Muscle of back (tissue), 13 donors: Measurements from ENCODE around the gene OR4S2. TPM values are rescaled to one million over a fixed set of nuclear protein-coding genes. Genes with fewer than 3 reads are reported as not detected.

Experiments used
- DNase-seq, 3 donors: peaks; one replicate each; pipeline versions ENCODE4 v3.0.0 to v3.0.0-alpha.2; 2013
- long read RNA-seq, 9 donors: transcript quantifications; one replicate each; lab custom pipeline, GENCODE V29; 2026
- polyA plus RNA-seq, 10 donors: library from polyadenylated mRNA; unstranded; fragments of 120-200 nt; gene quantifications; one replicate each; pipeline ENCODE4 v1.2.1, GENCODE V29; 2013; ENCODE audit not compliant: insufficient read length in 10 of 10

Gene OR4S2, protein sequence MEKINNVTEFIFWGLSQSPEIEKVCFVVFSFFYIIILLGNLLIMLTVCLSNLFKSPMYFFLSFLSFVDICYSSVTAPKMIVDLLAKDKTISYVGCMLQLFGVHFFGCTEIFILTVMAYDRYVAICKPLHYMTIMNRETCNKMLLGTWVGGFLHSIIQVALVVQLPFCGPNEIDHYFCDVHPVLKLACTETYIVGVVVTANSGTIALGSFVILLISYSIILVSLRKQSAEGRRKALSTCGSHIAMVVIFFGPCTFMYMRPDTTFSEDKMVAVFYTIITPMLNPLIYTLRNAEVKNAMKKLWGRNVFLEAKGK
- polyA plus RNA-seq, result not detected
- long read RNA-seq, donor 1, result 0 reads
- long read RNA-seq, donor 2, result 0 reads
- long read RNA-seq, donor 3, result 0 reads
- long read RNA-seq, donor 4, result 0 reads
- long read RNA-seq, donor 5, result 0 reads
- long read RNA-seq, donor 6, result 0 reads
- long read RNA-seq, donor 7, result 0 reads
- long read RNA-seq, donor 8, result 0 reads
- long read RNA-seq, donor 9, result 0 reads

DNA sequence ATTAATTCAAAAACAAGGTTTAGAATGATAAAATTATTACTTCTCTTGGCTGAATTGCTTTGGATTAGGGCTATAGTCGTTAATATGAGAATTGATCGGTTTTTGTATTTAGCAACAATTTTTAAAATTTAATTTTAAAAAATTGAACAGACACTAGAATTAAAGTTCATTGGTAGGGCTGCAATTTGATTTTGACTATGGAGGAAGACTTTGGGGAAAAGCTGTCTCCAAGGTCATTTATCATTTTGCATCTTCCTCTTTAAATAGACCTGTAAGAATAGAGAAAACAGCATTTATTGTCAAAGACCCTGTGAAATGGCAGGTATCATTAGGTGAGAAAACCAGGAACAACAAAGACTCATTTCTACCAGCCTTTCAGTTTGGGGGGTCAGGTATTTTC, at the start of gene OR4S2:
Gene OR4S2 (plus strand): TSS at position 301 of the 400 bp plus-strand sequence. CDS start 2,577 bp downstream, outside the sequence.
- DNase-seq, result no peak

DNA sequence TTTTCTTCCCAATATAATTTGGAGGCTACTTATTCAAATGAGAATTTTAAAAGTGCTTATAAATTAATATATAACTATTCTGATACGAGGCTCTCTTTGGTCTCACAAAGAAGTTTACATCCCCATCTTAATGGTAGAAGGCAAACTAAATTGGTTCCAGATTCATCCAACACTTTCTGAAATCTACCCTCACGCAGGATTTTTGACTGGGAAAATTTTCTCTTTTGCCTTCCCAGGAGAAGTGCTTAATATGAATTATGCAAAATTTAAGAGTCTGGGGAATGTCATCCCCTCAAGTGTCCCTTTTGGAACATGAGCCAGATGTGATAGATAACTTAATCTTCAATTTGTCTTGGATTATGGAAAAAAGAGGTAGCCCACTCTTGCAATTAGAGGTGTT, 40.6 kb upstream of the OR4S2 start, which contains the start of gene OR4C11:
Gene OR4C11 (minus strand): TSS at position 101 of the 400 bp plus-strand sequence. CDS start 3,272 bp downstream, outside the sequence.
- no peak for DNase-seq

GRCh38 chr11:55624531-55624930, 23.6 kb upstream of the OR4S2 start:
- no peak for DNase-seq

- no peak for DNase-seq
Observed at GRCh38 chr11:55634813-55635212, 13.3 kb upstream of the OR4S2 start, which contains the start of gene OR4P4. Gene OR4P4 (plus strand): TSS chr11:55635113.

DNA sequence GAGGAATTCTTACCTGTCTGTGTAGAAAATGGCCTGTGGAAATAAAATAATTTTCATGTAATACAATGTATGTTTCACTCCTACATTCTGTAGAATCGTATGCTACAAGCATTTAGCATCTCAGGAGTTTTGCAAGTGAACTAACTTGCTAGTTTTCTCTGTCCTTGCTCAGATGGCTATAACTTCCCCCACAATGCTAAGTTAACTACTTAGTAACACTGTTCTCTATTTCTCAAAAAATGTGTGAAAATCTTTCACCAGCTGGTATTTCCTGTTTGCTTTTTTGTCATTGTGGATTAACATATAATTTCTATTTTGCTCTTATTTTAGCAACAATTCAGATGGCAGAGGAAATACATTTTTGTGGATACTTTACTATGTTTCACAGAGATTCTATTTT, 4.4 kb downstream of the OR4S2 start:
- DNase-seq, result no peak

DNA sequence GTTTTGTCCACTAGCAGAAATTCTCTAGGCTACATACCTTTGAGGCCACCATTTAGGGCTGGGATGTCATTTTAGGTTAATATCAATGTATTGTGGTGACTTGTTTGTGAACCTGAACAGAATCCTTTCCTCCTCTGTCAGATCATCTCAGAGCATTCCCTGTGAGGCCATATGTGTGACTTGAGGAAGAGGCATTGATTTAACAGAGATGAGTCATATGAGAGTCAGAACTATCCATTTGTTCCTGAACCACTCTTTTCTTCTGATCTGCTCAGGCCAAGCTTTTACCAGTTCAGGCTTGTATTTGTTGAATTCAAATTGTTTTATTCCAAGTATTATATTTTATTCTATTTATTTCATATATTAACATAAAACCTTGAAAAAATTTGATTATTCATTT, 7.0 kb downstream of the OR4S2 start:
- no peak for DNase-seq

DNA sequence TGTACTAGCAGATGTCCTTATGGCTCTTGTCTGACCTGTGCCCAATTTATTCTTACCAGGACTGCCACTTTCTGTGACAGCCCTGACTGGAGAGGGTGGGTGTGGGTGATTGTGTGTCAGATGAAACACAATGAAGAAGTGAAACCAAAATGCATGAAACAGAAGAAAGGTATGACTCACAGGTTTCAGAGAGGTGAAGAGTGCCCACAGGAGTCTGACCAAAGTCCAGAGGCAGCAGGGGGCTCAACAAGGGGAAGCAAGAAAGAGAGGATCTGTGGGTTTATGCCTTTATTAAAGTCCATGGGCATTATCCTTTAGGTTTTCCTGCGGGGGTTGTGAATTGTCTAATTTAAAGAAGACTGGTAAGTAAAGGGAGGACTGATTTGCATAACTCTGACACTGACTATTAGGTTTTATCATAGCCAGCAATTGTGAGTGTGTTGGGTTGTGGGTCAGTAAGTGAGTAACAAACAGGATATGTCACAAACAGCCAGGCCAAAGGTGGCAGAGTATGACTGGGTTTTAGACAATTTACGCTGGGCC, 10.0 kb downstream of the OR4S2 start:
- DNase-seq, result no peak

DNA sequence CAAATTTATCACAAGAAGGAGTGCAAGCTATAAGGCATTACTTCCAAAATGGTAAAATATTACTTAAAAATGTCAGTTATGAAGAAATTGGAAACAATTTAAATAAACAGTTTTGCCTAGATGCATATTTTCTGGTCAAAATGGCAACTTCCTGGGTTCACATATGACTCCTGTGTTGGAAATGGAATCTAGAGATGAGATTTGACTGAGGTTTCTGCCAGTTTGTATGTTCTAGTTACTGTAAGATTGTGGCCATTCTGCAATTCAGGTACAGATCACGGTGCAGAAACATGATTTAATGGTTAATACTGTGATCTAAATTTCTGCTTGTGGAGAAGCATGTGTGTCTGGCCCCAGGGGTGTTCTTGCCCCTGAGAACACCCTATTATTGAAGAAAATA, 10.5 kb downstream of the OR4S2 start:
- DNase-seq, result no peak

DNA sequence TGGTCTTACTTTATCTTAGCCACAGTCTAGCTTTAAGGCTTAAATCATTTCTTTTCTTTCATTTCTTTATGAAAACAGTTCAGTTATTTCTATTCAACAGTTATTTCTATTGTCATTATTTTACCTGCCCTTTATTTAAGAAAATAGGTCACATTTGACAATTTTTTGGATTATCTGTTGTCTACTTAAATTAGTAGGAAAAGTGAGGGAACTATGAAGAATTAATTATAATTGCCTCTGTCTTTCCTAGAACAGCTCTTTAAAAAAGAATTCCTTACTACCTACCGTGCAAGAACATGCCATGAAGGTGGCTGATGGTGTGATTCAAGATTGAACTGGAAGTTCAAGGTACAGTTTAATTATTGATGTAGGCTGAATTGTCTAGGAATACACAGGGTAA, 13.8 kb downstream of the OR4S2 start, which contains the start of gene OR4C6:
Gene OR4C6 (plus strand): TSS at position 301 of the 400 bp plus-strand sequence. CDS start 2,966 bp downstream, outside the sequence.
- DNase-seq, result no peak

GRCh38 chr11:55669376-55669775, 21.2 kb downstream of the OR4S2 start:
- no peak for DNase-seq

GRCh38 chr11:55673860-55674259, 25.7 kb downstream of the OR4S2 start:
- DNase-seq, result no peak

GRCh38 chr11:55697817-55698216, 49.7 kb downstream of the OR4S2 start:
- no peak for DNase-seq

DNA sequence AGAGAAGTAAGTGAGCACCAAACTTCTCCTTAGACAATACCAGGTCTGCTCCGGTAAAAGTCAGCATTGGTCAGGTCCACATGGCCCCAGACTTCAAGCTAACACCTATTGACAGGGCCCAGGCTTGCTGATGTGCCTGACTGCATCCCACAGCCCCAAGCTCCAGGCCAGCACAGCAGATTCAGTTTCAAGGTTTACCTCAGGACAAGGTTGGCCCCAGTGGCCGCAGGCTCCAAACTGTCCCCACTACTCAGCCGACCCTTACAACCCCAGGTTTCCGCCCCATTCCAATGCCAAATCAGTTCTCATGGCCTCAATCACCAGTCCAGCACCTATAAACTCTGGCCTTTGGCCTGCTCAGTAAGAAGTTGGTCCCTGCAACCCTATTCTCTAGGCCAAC, 53.3 kb downstream of the OR4S2 start:
- no peak for DNase-seq

Other genes with a start within 250 kb of the OR4S2 start
- gene OR4C15, start 93.9 kb upstream of the OR4S2 start, polyA plus RNA-seq, result not detected
- gene OR4C16, start 76.2 kb upstream of the OR4S2 start, polyA plus RNA-seq, result not detected
- not detected for gene OR4C11, start 40.7 kb upstream of the OR4S2 start, polyA plus RNA-seq
- under 1 TPM in 7 of 10 donors, not detected in 3; 0.07 to 0.13 (median 0.11) TPM for gene OR4P4, start 13.2 kb upstream of the OR4S2 start, polyA plus RNA-seq
- not detected for gene OR4C6, start 13.9 kb downstream of the OR4S2 start, polyA plus RNA-seq
- gene OR5D13, start 125.1 kb downstream of the OR4S2 start, polyA plus RNA-seq, result not detected
- not detected for gene OR5D14, start 147.2 kb downstream of the OR4S2 start, polyA plus RNA-seq
- gene OR5L1, start 163.0 kb downstream of the OR4S2 start, polyA plus RNA-seq, result not detected
- not detected for gene OR5D18, start 171.3 kb downstream of the OR4S2 start, polyA plus RNA-seq
- not detected for gene OR5L2, start 178.9 kb downstream of the OR4S2 start, polyA plus RNA-seq
- not detected for gene OR5D16, start 190.4 kb downstream of the OR4S2 start, polyA plus RNA-seq
- not detected for gene TRIM51, start 235.0 kb downstream of the OR4S2 start, polyA plus RNA-seq